ENCODE results near the gene DNAH8.

DNA sequence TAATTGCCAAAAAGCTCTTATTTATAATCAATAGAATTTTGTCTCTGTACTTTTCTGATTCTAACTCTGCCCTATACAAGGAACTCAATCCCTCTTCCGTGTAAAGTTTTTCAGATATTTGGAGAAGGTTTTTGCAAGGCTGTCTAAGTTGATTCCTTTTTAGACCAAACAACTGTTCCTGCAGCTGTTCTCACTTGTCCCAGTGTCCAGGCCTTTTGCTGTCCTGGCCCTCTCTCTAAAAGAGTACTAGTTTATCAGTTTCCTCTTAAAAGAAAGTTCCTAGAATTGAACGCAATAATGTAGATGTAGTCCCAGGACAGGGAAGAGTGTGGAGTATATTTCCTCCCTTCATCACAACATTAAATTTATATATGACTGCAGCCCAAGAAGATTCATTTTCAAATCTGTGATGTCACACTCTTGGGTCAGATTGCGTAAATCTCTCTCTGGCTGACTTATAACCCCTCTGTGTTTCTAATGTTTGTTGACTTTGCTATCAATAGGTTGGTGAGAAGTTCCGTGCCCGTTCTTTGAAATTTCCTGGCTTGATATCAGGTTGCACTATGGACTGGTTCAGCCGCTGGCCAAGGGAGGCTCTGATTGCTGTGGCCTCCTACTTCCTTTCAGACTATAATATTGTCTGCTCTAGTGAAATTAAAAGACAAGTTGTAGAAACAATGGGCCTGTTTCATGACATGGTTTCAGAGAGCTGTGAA is 194.1 kb downstream of the DNAH8 start:
- TF ChIP-seq, protein P1, sequence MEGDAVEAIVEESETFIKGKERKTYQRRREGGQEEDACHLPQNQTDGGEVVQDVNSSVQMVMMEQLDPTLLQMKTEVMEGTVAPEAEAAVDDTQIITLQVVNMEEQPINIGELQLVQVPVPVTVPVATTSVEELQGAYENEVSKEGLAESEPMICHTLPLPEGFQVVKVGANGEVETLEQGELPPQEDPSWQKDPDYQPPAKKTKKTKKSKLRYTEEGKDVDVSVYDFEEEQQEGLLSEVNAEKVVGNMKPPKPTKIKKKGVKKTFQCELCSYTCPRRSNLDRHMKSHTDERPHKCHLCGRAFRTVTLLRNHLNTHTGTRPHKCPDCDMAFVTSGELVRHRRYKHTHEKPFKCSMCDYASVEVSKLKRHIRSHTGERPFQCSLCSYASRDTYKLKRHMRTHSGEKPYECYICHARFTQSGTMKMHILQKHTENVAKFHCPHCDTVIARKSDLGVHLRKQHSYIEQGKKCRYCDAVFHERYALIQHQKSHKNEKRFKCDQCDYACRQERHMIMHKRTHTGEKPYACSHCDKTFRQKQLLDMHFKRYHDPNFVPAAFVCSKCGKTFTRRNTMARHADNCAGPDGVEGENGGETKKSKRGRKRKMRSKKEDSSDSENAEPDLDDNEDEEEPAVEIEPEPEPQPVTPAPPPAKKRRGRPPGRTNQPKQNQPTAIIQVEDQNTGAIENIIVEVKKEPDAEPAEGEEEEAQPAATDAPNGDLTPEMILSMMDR (IDR thresholded peaks at IDR 0.05), result no peak
- no peak for TF ChIP-seq POLR2A (IDR thresholded peaks at IDR 0.05)
- TF ChIP-seq EP300 (IDR thresholded peaks at IDR 0.05), result no peak

Measured in tibial nerve (tissue), 4 donors.